Mesenchymal stem cell (in vitro differentiated cells and primary cell): ENCODE data around the gene ZNF26.
A peak's percentile ranks its signal among the peaks of the same experiment; 100 is the strongest.
"Not testable (repeated sequence)": the region's sequence is repeated elsewhere in the genome, so short reads cannot be mapped to it uniquely, and the experiment has no call there.

ENCODE experiments used
- DNase-seq: peaks from one replicate; pipeline ENCODE4 v3.0.0-alpha.2; 2013
- H2AFZ ChIP-seq: one replicate; pipeline ENCODE4 v1.6.1; 2013; ENCODE audit warnings: low read depth, mild to moderate bottlenecking, control low read depth, inconsistent platforms, low read length, moderate library complexity
- H2AK5ac ChIP-seq: 2 replicates; pipeline ENCODE4 v1.6.1; 2013; ENCODE audit warnings: low read length, moderate library complexity, mild to moderate bottlenecking, inconsistent platforms; ENCODE audit not compliant: severe bottlenecking
- H2BK120ac ChIP-seq: one replicate; pipeline ENCODE4 v1.6.1; 2013; ENCODE audit warnings: low read depth, mild to moderate bottlenecking, inconsistent platforms, low read length, moderate library complexity
- H2BK12ac ChIP-seq, 2 experiments: one replicate each; pipeline ENCODE4 v1.6.1; 2013; ENCODE audit warnings: inconsistent platforms in 2 of 2, low read length in 2 of 2, mild to moderate bottlenecking in 2 of 2, moderate library complexity in 2 of 2, control low read depth in 1 of 2
- H2BK15ac ChIP-seq: one replicate; pipeline ENCODE4 v1.6.1; 2013; ENCODE audit warnings: mild to moderate bottlenecking, low read depth, inconsistent platforms; ENCODE audit not compliant: poor library complexity, severe bottlenecking
- H2BK5ac ChIP-seq: 2 replicates; pipeline ENCODE4 v1.6.1; 2013; ENCODE audit warnings: low read depth, mild to moderate bottlenecking, low read length, control low read depth, inconsistent platforms; ENCODE audit not compliant: poor library complexity, severe bottlenecking
- H3K14ac ChIP-seq, 2 experiments: one replicate each; pipeline ENCODE4 v1.6.1; 2013; ENCODE audit warnings: inconsistent platforms in 2 of 2, low read length in 2 of 2, control low read depth in 1 of 2, mild to moderate bottlenecking in 1 of 2, moderate library complexity in 1 of 2
- H3K18ac ChIP-seq, 2 experiments: one replicate each; pipeline ENCODE4 v1.6.1; 2013; ENCODE audit warnings: inconsistent platforms in 2 of 2, low read length in 2 of 2, control low read depth in 1 of 2, low read depth in 1 of 2, mild to moderate bottlenecking in 1 of 2
- H3K23ac ChIP-seq, 2 experiments: one replicate each; pipeline ENCODE4 v1.6.1; 2013; ENCODE audit warnings: inconsistent platforms in 2 of 2, low read length in 2 of 2, mild to moderate bottlenecking in 2 of 2, moderate library complexity in 2 of 2, control low read depth in 1 of 2
- H3K27ac ChIP-seq: 2 replicates; pipeline ENCODE4 v1.5.1; 2013; ENCODE audit warnings: mild to moderate bottlenecking, moderate library complexity, low read length, control low read depth, inconsistent platforms; ENCODE audit not compliant: poor library complexity, severe bottlenecking
- H3K27me3 ChIP-seq, 2 experiments: 2 replicates each; pipeline versions ENCODE4 v1.6.1 to v1.7.0; 2013; ENCODE audit warnings: low read length in 2 of 2, mild to moderate bottlenecking in 2 of 2, moderate library complexity in 2 of 2, control low read depth in 1 of 2, inconsistent platforms in 1 of 2; ENCODE audit not compliant: control insufficient read depth in 1 of 2, insufficient read depth in 1 of 2
- H3K36me3 ChIP-seq, 2 experiments: 2 replicates each; pipeline versions ENCODE4 v1.6.1 to v1.7.0; 2013; ENCODE audit warnings: low read length in 2 of 2, control low read depth in 1 of 2, inconsistent platforms in 1 of 2, low read depth in 1 of 2, mild to moderate bottlenecking in 1 of 2; ENCODE audit not compliant: insufficient read depth in 2 of 2, control insufficient read depth in 1 of 2
- H3K4ac ChIP-seq, 2 experiments: one replicate each; pipeline ENCODE4 v1.6.1; 2013; ENCODE audit warnings: inconsistent platforms in 2 of 2, low read length in 2 of 2, mild to moderate bottlenecking in 2 of 2, moderate library complexity in 2 of 2, control low read depth in 1 of 2, low read depth in 1 of 2
- H3K4me1 ChIP-seq: 2 replicates; pipeline ENCODE4 v1.6.1; 2013; ENCODE audit warnings: low read depth, low read length, control low read depth; ENCODE audit not compliant: control insufficient read depth, insufficient read depth
- H3K4me2 ChIP-seq: 2 replicates; pipeline ENCODE4 v1.6.1; 2013; ENCODE audit warnings: low read length, mild to moderate bottlenecking, inconsistent platforms; ENCODE audit not compliant: poor library complexity, severe bottlenecking
- H3K4me3 ChIP-seq, 2 experiments: 2 replicates each; pipeline versions ENCODE4 v1.5.1 to v1.7.0; 2013; ENCODE audit warnings: low read length in 2 of 2, mild to moderate bottlenecking in 2 of 2, control low read depth in 1 of 2, low read depth in 1 of 2; ENCODE audit not compliant: insufficient read depth in 1 of 2
- H3K79me1 ChIP-seq: replicated peaks from 2 replicates; pipeline ENCODE4 v1.6.1; 2013; ENCODE audit warnings: mild to moderate bottlenecking, control low read depth, low read length, inconsistent platforms; ENCODE audit not compliant: poor library complexity, severe bottlenecking
- H3K9ac ChIP-seq: 2 replicates; pipeline ENCODE4 v1.7.0; 2013; ENCODE audit warnings: mild to moderate bottlenecking, low read length, moderate library complexity
- H3K9me3 ChIP-seq: 2 replicates; pipeline ENCODE4 v1.7.0; 2013; ENCODE audit warnings: mild to moderate bottlenecking, low read length; ENCODE audit not compliant: control insufficient read depth
- H4K8ac ChIP-seq: one replicate; pipeline ENCODE4 v1.6.1; 2013; ENCODE audit warnings: inconsistent platforms, mild to moderate bottlenecking, low read length, moderate library complexity
- H4K91ac ChIP-seq: one replicate; pipeline ENCODE4 v1.6.1; 2013; ENCODE audit warnings: mild to moderate bottlenecking, low read length, inconsistent platforms
- WGBS: methylation state at CpG from one replicate; pipeline ENCODE4 v1.1.7; 2013; ENCODE audit warnings: mixed read lengths; 5-methylcytosine and 5-hydroxymethylcytosine counted together

The ZNF26 gene

DNA sequence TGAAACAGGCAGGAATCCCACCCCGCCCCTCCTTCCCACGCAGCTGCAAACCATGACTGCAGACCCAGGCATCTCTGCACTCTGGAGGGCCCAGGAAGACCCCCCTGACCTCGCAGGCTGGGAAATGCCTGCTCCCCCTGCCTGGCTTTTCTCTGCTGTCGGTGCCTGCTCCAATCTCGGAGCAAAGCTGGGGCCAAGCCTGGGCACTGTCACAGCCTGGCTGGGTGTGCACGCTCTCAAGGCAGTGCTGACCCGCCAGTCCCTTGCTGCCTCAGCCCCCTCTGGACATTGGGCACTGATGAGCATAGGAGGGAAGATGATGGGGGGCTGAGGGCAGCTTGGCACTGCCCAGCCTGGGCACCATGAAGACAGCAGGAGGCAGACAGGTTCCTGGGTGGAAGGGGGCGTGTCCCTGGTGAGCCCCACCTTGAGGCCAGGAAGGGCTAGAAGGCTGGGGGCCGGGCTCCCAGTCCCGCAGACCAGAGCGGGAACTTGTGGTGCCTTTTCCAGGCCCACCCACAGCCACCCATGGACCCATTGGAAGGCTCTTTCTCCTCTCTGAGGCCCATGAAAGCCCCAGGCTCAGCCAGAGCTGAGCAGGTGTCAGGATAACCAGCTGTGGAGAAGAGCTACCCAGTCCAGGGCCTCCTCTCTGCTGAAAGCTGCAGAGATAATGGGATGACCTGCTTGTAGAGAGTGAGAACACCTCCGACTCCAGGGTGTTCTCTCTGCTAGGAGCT, 19.3 kb upstream of the ZNF26 start:
- H3K14ac ChIP-seq, result no peak overlapping the region
- no peak overlapping the region for H2BK15ac ChIP-seq
- H3K4me2 ChIP-seq, result no peak overlapping the region
- no peak overlapping the region for H2BK12ac ChIP-seq
- H3K4ac ChIP-seq, result no peak overlapping the region
- H3K27ac ChIP-seq, result no peak overlapping the region
- no peak overlapping the region for H3K23ac ChIP-seq
- H2AFZ ChIP-seq, result no peak overlapping the region
- no peak overlapping the region for H4K91ac ChIP-seq
- no peaks in the 10 kb centered on the region for H3K4me1 ChIP-seq
- H3K9me3 ChIP-seq, result peaks cover 25% of the 10 kb centered on the region
- no peak overlapping the region for H2BK120ac ChIP-seq
- WGBS, result 80% methylated on average over 12 of the region's 12 CpGs
- H3K27me3 ChIP-seq, result no peaks in the 10 kb centered on the region
- no peak overlapping the region for H3K4me3 ChIP-seq
- no peak for DNase-seq
- H2AK5ac ChIP-seq, result no peak overlapping the region
- no peak overlapping the region for H2BK5ac ChIP-seq
- peaks cover 2% of the 10 kb centered on the region for H3K79me1 ChIP-seq
- H4K8ac ChIP-seq, result no peak overlapping the region
- no peak overlapping the region for H3K9ac ChIP-seq
- H3K36me3 ChIP-seq, result peaks cover 11 to 30% of the 10 kb centered on the region in 2 experiments
- H3K18ac ChIP-seq, result no peak overlapping the region

DNA sequence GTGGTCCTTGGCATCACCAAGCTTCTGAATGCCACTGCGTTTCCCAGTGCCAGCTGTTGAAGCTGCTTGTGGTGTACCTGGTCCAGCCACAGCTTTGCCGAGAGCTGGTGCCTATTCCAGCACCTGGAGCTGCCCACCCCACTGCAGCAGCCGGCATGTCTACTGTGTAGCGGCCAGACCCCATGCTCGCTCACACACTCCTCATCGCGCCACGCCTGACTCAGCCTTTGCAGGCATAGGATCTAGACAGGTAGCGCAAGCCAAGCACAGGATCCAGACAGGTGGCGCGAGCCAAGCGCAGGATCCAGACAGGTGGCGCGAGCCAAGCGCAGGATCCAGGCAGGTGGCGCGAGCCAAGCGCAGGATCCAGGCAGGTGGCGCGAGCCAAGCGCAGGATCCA, 18.4 kb upstream of the ZNF26 start:
- no peak overlapping the region for H4K91ac ChIP-seq
- no peak overlapping the region for H2BK15ac ChIP-seq
- H3K4me3 ChIP-seq, result no peak overlapping the region
- no peaks in the 10 kb centered on the region for H3K27me3 ChIP-seq
- no peak overlapping the region for H3K9ac ChIP-seq
- H3K4me1 ChIP-seq, result no peaks in the 10 kb centered on the region
- H3K23ac ChIP-seq, result no peak overlapping the region
- H2BK5ac ChIP-seq, result no peak overlapping the region
- peaks cover 33% of the 10 kb centered on the region for H3K9me3 ChIP-seq
- 94% methylated on average over 21 of the region's 21 CpGs for WGBS
- peaks cover 9 to 22% of the 10 kb centered on the region in 2 experiments for H3K36me3 ChIP-seq
- H3K4me2 ChIP-seq, result no peak overlapping the region
- no peak overlapping the region for H2BK120ac ChIP-seq
- H3K79me1 ChIP-seq, result peaks cover 2% of the 10 kb centered on the region
- no peak overlapping the region for H2BK12ac ChIP-seq
- no peak overlapping the region for H3K4ac ChIP-seq
- H3K27ac ChIP-seq, result no peak overlapping the region
- H4K8ac ChIP-seq, result no peak overlapping the region
- H2AK5ac ChIP-seq, result no peak overlapping the region
- no peak overlapping the region for H2AFZ ChIP-seq
- no peak overlapping the region for H3K14ac ChIP-seq
- no peak for DNase-seq
- no peak overlapping the region for H3K18ac ChIP-seq

DNA sequence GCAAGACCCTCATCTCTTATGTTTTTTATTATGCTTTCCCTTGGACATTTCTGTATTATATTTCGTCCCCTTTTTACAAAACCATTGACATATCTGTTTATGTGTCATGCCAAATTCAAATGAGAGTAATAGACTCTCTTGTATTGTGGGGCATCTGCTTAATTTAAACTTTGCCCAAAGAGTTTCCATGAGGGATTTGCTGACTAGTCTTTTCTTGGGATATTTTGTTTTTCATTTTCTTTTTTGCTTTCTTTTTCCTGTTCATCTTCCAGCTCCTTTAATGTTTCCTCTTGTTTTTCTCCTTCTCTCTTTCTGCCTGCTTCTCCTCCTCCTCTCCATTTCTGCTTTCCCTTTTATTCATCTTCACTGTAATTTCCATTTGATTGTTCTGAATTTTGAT, 13.8 kb upstream of the ZNF26 start:
- Histone ChIP-seq H2AK5ac (no peak overlapping the region), H2BK120ac (no peak overlapping the region), H3K27me3 (no peaks in the 10 kb centered on the region), H3K4ac (no peak overlapping the region), H3K27ac (no peak overlapping the region), H3K18ac (no peak overlapping the region), H4K91ac (no peak overlapping the region), H3K4me2 (no peak overlapping the region), H3K79me1 (no peaks in the 10 kb centered on the region), H3K4me1 (no peaks in the 10 kb centered on the region), H3K14ac (no peak overlapping the region), H2BK15ac (no peak overlapping the region), H3K23ac (no peak overlapping the region), H3K36me3 (peaks cover 0 to 6% of the 10 kb centered on the region in 2 experiments), H3K9ac (no peak overlapping the region), H3K9me3 (peaks cover 55% of the 10 kb centered on the region), H2AFZ (no peak overlapping the region), H2BK5ac (no peak overlapping the region), H4K8ac (no peak overlapping the region), H2BK12ac (no peak overlapping the region), H3K4me3 (no peak overlapping the region)
- DNase-seq, result no peak
- no CpG with 5 or more reads among the region's 1 CpG for WGBS

- H2AFZ ChIP-seq, H2BK5ac ChIP-seq, H3K4me3 ChIP-seq, H2BK12ac ChIP-seq, H4K8ac ChIP-seq, H3K4me1 ChIP-seq, H3K9ac ChIP-seq, H3K4ac ChIP-seq, H3K18ac ChIP-seq, H3K79me1 ChIP-seq, H3K23ac ChIP-seq, H3K27me3 ChIP-seq, H2AK5ac ChIP-seq, H2BK15ac ChIP-seq, H2BK120ac ChIP-seq, H3K14ac ChIP-seq, DNase-seq, H3K27ac ChIP-seq, H4K91ac ChIP-seq, H3K36me3 ChIP-seq: not testable (repeated sequence)
- WGBS, result 52% methylated on average over 13 of the region's 13 CpGs
- Histone ChIP-seq H3K9me3 (peaks cover 56% of the 10 kb centered on the region), H3K4me2 (peak overlapping the region; percentile 31)
Observed at GRCh38 chr12:132976870-132977269, 9.3 kb upstream of the ZNF26 start.
